ENCODE results near the gene FOCAD.

DNA sequence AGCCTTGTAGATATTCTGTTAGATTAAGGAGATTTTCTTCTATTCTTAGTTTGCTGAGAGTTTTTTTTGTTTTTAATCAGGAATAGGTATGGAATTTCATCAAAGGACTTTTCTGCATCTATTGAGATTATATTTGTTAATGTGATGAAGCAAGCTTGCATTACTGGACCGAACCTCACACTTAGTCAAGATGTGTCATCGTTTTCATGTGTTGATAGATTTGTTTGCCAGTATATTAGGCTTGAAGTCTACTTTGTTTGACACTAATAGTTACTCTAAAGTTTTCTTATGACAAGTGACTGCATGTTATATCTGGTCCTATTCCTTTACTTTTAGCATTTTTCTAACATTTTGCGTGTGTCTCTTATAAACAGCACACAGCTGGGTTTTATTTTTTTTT, 359.8 kb downstream of the FOCAD start:
- TF ChIP-seq CTCF (IDR thresholded peaks at IDR 0.05) (no peak), POLR2A (IDR thresholded peaks at IDR 0.05) (no peak)
